ENCODE measurements around the gene KBTBD3.

- TF ChIP-seq CTCF (IDR thresholded peaks at IDR 0.05; ENCODE audit: insufficient read depth, low read length, poor library complexity, severe bottlenecking) = no peak
- no peak for TF ChIP-seq EZH2phosphoT487 (conservative IDR thresholded peaks at IDR 0.05; ENCODE audit: low read length)
Measured at GRCh38 chr11:106001304-106002012, 75.7 kb downstream of the KBTBD3 start.
